ENCODE data around the gene MREG.
"Not testable (repeated sequence)": the region's sequence is repeated elsewhere in the genome, so short reads cannot be mapped to it uniquely, and the experiment has no call there.

Gene MREG

DNA sequence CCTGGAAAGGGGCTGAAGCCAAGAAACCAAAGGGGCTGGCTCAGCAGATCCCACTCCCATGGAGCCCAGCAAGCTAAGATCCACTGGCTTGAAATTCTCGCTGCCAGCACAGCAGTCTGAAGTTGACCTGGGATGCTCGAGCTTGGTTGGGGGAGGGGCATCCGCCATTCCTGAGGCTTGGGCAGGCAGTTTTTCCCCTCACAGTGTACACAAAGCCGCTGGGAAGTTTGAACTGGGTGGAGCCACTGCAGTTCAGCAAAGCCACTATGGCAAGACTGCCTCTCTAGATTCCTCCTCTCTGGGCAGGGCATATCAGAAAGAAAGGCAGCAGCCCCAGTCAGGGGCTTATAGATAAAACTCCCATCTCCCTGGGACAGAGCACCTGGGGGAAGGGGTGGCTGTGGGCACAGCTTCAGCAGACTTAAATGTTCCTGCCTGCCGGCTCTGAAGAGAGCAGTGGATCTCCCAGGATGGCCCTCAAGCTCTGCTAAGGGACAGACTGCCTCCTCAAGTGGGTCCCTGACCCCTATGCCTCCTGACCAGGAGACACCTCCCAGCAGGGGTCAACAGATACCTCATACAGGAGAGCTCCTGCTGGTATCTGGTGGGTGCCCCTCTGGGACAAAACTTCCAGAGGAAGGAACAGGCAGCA, 24.7 kb downstream of the MREG start:
- DNase-seq (ENCODE audit: low read depth), result not testable (repeated sequence)

DNA sequence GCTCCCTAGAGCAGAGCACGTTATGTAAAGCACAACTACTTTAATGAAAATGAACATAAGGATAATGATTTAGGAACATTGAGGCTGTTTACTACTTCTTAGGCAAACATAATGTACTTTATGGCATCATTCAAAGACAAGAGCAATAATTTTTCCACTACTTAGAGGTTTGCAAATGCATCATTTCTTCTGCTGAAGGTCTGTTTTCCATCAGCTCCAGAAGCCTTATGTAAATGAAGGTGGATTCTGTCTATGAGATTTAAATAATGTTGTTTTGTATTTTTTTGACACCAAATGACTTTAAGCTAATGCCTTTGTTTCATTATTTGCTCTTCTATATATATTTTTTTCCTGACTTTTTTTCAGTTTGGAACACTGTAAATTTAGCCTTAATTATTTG, 28.1 kb downstream of the MREG start:
- no peak for DNase-seq (ENCODE audit: low read depth)

DNA sequence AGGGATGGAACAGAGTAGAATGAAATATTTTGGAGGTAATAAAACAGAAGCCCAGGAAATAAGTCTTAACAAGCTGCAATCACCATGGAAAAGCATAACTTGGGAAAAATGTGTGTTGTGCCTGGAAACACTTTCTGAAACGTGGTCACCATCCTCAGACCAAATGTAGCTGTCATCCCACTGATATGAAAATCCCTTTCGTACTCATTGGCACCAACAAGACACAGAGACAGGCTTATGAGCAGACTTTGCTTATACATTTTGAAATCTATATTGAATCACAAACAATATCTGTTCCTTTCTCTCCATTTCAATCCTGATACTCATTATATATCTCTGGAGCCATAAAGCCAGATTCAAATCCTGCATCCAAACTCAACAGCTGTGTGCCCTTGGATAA, 28.7 kb downstream of the MREG start:
- DNase-seq (ENCODE audit: low read depth), result no peak

DNA sequence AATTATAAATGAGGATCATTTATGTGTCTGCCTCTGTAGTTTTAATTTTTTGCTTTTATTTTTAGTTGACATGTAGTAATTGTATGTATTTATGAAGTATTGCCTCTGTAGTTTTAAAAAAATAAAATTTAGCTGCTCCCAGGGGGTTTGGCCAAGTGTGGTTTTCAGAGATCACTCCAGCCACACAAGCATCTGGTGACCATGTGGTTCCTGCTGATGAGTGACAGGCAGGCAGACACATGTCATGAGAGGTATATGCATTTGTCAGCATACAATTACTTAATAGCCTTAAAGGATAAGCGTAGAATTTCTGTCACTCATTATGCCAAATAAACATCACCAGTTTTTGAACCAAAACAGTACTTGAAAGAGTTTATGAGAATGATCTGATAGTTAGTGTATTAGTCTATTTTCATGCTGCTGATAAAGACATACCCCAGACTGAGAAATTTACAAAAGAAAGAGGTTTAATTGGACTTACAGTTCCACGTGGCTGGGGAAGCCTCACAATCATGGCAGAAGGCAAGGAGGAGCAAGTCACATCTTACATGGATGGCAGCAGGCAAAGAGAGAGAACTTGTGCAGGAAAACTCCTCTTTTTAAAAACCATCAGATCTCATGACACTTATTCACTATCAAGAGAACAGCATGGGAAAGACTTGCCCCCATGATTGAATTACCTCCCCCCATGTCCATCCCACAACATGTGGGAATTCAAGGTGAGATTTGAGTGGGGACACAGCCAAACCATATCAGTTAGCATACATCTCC, 29.6 kb downstream of the MREG start:
- no peak for DNase-seq (ENCODE audit: low read depth)

DNA sequence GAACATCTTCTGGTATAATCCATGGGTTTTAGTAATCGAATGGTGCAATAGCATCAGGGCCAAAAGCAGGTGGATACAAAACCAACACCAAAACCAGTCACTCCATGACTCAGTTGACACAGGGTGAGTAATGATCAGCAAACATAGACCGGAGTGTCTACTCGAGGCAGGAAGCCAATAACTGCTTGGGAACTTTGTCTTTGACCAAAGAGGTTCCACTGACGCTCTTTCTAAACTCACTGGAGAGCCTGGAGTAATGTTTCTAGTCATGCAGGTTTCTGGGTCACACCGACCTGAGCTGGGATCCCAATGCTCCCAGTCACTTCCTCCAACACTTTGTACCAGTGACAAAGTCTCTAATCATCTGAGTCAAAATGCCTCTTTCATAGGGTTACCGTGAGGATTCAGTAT, 30.9 kb downstream of the MREG start:
- no peak for DNase-seq (ENCODE audit: low read depth)

DNA sequence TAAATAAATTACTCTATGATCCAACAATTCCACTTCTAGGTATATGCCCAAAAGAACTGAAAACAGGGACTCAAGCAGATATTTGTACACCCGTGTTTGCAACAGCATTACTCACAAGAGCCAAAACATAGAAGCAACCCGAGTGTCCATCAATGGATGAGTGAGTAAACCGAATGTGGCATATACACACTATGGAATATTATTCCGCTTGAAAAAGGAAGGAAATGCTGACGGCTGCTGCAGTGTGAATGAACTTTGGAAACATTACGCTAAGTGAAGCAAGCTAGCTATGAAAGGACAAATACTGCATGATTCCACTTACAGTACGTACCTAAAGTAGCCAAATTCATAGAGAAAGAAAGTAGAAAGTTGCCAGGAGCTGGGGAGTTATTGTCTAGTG, 32.2 kb downstream of the MREG start:
- no peak for DNase-seq (ENCODE audit: low read depth)

DNA sequence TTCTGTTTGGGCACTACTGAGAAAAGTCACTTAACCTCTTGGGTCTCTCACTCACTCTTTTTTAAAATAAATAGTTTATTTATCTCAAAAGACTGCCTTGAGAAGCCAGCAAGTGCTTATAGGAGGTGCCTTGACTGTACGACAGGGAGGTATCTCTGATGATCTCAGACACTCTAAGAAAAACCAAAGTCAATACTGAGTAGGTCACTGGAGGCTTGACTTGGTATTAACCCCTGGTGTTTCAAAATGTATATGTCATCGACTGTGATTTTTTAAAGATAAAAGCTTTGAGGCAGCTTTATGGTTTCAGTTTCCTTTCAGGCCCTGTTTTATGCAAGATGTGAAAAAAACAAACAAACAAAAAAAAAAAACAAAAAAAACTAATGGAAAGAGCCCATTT, 33.7 kb downstream of the MREG start:
- no peak for DNase-seq (ENCODE audit: low read depth)

DNA sequence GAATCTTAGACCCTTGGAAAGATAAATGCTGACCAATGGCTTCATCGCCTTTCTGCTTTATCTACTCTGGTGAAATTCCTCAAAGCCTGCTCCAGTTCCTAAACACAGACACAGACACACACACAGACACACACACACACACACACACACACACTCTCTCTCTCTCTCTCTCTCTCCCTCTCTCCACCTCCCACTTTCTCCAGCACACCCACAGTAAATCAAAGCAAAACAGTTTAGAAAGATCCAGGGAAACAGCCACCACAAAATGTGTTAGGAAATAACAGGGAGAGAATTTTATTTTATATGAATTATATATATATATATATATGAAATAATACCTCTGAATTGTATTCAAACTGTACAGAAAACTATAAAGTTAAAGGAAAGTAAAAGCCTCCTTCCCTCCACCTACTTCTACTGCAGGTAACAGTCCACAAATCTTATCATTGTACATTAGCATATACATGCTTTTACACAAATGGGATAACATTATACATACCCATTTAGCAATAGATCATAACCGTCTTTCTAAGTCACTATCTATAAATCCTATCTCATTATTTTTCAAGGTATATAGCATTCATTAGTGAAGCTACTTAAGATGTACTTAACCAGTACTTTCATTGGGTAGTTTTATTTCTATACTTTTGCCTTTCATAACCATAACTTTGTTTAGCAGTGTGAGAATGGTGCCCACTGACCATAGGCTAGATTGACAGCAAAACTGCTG, 38.5 kb downstream of the MREG start:
- no peak for DNase-seq (ENCODE audit: low read depth)

DNA sequence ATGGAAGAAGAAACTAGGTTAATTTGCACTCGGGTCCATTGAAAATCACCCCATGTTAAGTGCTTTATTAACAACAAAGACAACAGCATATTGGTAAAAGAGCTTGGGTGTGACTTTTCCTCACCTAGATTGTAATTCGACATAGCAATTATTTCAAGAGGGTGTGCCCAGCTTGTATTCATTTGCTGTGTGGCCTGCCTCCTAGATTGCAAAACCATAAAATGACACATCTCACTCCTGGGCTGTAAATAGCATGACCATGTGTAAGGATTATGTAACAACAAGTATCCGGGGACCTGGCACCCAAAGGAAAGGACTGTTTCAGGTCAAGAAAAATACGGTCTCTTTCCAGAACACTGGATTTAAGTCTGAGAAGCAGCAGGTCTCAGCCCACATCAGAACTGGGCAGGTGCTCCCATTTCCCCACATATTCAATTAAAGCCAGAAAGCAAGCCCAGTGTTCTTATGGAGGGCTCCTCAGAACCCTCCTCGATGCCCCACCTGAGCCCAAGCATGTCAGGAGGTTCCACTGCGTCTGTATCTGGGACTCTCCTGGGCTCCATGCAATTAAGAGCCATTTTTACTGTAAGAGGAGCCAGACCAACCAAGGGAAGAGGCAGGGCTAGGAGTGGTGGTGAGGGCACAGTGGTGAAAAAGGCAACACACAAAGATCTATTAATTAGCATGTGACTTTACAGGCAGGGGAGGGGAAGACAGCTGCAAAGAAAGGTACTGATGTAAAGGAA, 39.2 kb downstream of the MREG start:
- no peak for DNase-seq (ENCODE audit: low read depth)

DNA sequence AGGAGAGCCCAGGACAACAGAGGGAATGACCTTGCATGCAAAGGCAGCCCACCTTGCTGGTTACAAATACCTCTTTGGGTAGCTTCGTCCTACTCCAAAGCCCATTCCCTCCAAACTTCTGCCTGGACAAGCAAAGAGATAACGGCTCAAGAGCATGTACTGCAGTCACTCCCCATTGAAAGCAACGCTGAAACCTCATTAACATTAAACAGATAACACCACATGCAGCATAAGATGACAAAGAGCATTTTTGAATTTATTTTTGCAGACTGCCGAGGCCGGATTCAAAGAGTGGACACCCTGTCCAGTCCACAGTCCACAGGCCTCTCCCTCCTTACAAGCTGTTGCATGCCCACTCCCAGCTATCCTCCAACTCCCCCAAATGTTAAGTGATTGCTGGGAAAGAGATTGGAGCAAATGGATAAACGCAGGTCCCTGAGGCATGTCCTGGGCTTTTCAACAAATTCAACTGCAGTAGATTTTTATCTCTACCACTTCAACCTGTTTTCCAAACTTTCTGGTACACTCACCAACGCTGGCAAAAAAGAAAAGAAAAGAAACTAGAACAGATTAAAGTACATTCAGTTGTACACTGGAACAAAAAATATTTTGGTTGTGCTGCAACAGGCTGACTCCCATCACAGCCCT, 40.1 kb downstream of the MREG start:
- no peak for DNase-seq (ENCODE audit: low read depth)

DNA sequence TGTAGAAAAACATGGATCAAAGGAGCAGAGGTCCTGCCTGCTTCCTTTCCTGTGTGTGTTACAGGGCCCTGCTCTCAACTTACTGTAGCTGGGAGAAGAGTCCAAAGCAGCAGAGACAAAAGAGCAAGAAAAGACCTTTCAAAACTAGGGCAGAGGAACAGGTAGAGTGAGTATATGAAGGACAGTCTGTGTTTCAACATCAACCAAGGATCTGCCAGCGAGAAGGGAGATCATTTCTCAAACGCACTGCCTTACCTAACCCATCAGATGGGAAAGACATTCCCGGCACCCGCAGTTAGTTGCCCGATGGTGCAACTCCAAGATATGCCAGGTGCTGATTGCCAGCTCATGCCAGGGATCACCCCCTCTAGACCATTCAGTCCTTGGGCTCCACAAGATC, 41.7 kb downstream of the MREG start:
- no peak for DNase-seq (ENCODE audit: low read depth)

DNA sequence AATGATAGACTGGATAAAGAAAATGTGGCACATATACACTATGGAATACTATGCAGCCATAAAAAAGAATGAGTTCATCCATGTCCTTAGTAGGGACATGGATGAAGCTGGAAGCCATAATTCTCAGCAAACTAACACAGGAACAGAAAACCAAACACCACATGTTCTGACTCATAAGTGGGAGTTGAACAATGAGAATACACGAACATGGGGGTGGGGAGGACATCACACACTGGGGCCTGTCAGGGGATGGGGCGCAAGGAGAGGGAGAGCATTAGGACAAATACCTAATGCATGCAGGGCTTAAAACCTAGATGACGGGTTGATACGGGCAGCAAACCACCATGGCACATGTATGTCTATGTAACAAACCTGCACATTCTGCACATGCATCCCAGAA, 42.5 kb downstream of the MREG start:
- DNase-seq (ENCODE audit: low read depth), result not testable (repeated sequence)

DNA sequence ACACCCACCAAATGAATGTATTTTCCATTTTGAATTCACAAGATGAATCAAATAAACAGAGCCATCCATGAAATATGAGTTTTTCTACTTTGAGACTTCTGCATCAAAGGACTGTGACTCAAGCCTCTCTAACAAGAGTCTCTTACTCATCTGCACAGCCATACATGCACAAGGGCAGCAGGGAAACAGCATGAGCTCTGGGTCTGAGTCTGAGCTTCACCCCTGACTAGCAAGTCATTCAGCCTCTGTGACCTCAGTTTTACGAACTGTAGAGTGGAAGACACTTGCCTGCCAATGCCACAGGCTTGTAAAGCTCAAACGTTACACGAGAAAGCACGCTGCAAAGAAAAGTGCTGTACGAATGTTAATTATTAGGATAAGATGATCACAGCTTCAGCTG, 42.9 kb downstream of the MREG start:
- DNase-seq (ENCODE audit: low read depth), result no peak

DNA sequence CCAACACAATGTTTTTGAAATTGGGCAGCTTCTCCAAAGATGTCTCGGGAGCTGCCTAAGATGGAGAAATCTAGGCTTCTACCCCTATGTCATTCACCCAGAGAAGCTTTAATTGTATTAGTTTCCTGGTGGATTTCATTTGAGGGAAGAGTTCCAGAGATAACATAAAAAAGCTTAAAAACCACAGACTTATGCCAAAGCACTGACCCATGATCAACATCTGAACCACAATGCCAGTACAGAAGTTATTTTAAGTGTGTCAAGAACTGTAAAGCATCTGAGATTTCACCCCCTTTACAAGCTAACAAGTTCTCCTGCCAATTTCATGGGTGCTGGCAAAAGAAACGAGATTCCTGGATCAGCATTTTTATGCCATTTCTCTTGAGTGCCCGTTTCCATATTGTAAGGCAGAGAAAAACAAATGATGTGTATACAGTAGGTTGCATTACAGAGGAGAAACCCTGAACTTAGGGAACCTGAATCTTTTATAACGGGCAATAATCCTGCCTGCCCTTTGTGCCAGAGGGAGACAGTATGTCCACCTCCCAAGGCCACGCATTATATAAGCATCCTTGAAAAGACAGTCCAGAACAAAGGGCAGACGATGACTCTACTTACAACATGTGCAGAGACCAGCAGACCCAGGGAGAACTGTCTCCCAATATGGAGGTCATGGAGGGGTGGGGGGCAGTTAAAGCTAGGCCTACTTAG, 44.1 kb downstream of the MREG start:
- no peak for DNase-seq (ENCODE audit: low read depth)

DNA sequence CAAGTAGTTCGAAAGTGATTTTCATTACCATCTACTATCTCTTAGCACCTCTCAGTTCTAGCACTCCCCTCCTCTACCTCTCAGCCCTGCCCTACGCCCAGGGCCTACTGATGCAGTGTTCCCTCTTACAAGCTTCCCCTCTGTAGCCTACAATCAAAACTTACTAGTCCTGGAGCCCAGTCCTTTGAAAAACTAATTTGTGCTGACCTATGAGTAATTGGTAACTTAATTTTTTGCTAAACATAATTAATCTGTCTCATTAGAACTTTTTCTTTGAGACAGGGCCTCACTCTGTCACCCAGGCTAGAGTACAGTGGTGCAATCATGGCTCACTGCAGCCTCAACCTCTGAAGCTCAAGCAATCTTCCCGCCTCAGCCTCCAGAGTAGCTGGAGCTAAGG, 44.9 kb downstream of the MREG start:
- no peak for DNase-seq (ENCODE audit: low read depth)

DNA sequence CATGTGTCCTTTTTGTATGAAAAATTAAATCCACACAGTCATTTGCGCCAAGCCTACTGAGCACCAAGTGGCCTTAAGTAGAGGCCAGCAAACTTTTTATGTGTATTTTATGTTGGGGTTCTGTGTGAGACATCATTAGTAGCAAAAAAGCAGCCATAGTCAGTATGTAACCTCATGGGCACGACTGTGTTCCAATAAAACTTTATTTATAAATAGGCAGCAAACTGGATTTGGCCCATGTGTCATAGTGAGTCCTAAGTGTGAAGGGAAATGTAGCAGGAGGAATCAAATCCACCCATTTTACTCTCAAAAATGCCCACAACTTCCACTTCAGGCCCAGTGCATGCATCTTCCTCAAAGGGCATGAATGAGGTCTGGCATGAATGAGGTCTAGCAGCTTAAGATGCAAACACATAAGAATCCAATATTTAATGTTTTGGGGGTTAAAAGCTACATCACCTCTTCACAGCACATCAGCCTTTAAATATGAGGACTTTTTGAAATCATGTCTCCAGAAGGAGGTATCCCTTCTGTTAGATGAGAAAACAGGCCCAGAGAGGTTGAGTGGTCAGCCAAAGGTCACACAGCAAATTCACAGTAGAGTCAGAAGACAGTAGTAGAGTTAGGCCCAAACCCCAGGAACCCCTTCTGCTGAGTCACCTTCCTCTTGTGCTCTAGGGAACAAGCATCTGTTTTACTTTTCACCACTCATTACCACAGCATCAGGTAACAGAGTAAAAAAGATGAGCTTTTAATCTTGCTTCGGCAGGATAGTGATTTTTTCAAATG, 45.6 kb downstream of the MREG start:
- no peak for DNase-seq (ENCODE audit: low read depth)

DNA sequence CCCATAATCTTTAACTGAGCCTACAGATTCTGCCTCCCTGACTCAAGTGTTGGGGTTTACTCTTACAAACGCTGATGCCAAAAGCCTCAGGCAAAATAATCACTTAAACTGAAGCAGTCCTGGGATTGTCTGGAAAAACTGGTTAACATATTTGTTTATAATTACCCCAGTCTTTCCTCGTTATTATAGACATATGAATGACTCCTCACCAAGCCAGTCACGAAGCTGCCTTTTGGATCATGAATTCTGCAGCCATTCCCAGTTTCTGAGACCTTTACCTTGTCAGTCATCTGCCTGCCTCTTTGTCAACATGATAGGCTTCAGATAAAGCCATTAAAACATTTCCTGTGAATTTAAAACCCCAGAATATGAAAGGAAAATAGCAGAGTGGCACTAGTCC, 46.4 kb downstream of the MREG start:
- no peak for DNase-seq (ENCODE audit: low read depth)

DNA sequence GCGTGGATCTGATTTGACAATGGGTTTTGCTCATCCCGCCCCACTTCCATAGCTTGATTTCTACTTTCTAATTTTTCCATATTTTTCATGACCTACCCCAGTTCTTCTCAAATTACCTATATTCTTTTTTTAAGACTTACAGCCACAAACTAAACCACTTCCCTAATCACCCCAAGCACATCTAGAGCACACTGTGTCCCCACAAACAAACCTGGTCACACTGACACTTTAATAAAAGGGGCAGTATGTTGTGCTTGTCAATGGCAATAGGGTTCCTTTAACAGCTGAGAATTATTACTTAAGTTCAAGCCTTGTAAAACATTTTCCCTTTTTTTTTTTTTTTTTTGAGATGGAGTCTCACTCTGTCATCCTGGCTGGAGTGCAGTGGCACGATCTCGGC, 47.1 kb downstream of the MREG start:
- DNase-seq (ENCODE audit: low read depth), result no peak

DNA sequence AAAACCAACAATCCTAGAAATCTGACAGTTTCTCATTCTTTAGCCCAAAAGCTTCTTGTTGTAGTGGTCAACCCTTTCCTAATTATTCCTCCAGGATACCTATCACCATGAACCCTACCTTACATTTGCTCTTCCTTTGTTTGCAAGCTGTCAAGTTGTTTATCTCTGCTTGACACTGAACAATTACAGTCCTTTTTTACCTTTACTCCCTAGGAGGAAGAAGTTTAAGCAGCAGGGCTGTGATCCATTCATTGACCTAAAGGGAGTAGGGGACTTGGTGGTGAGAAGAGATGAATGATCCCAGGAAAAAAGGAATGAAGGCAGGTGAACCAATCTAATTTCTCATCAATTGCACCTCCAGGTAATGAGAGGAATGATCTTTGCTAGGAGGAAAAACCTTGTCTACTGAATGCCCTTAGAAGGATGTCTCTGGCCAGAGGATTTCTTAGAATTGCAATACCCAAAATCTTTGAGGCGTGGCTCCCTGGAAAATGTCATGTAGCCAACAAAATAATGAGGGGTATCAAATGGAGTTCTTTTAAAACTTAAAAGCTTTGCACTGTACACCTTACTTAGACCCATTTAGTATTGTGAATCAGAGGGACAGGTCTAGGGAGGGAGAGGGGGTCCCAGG, 47.7 kb downstream of the MREG start:
- no peak for DNase-seq (ENCODE audit: low read depth)

DNA sequence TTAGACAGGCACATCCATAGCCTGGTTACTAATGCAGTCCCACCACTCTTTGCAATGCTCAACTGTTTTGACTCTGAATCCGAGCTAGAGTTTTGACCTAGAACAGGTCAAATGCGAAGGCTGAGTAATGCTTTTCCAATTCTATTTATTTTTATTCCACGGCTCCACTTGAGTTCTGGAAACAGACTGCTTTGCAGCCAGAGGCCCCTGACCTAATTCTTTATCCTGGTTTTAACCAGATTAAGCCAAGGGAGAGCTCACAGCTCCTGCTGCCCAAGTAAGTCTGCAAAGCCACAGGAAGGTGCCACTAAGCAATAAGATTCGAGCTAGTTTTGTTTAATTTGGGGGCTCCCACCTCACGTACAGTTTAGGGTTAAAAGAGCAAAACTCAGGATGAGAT, 51.4 kb downstream of the MREG start:
- DNase-seq (ENCODE audit: low read depth), result no peak

Measured in stimulated activated CD8-positive, alpha-beta memory T cell treated with anti-CD3 and anti-CD28 coated beads, Interleukin-12 subunit alpha, Interleukin-12 subunit beta, amount 100 ng/mL, for 4 hours (primary cell).